OCI-LY1 (cell line): ENCODE data around the gene OSGIN1.

Source experiments
- H2AFZ ChIP-seq: fragments of 200-600 bp; sonication (generic), shearing (Covaris generic); 2 replicates; pipeline ENCODE4 v1.6.0; 2014; ENCODE audit warnings: antibody characterized with exemption, mild to moderate bottlenecking, low read length
- H3F3A ChIP-seq: fragments of 200-600 bp; sonication (generic), shearing (Covaris generic); 2 replicates; pipeline ENCODE4 v1.6.0; 2014; ENCODE audit warnings: mild to moderate bottlenecking, antibody characterized with exemption, low read length, moderate library complexity; ENCODE audit not compliant: insufficient read depth
- H3K27ac ChIP-seq: fragments of 200-600 bp; sonication (generic); 2 replicates; pipeline ENCODE4 v1.5.1; 2014; ENCODE audit warnings: low read length, mixed run types, mild to moderate bottlenecking, low read depth; ENCODE audit not compliant: poor library complexity, severe bottlenecking
- H3K27me3 ChIP-seq: fragments of 200-600 bp; sonication (generic); 2 replicates; pipeline ENCODE4 v1.6.0; 2014; ENCODE audit warnings: antibody characterized with exemption, mild to moderate bottlenecking, low read length, moderate library complexity; ENCODE audit not compliant: insufficient read depth
- H3K36me3 ChIP-seq: fragments of 200-600 bp; sonication (generic); 2 replicates; pipeline ENCODE4 v1.6.1; 2014; ENCODE audit warnings: mild to moderate bottlenecking, antibody characterized with exemption, low read length, moderate library complexity, mixed read lengths; ENCODE audit not compliant: insufficient read depth
- H3K4me1 ChIP-seq: fragments of 200-600 bp; sonication (generic); 2 replicates; pipeline ENCODE4 v1.5.1; 2014; ENCODE audit warnings: mild to moderate bottlenecking, low read length, moderate library complexity; ENCODE audit not compliant: insufficient read depth, severe bottlenecking
- H3K4me2 ChIP-seq: fragments of 200-600 bp; sonication (generic), shearing (Covaris generic); 2 replicates; pipeline ENCODE4 v1.6.1; 2014; ENCODE audit warnings: low read length
- H3K4me3 ChIP-seq: fragments of 200-600 bp; sonication (generic); 2 replicates; pipeline ENCODE4 v1.5.1; 2014; ENCODE audit warnings: low read length, low read depth, mild to moderate bottlenecking, mixed read lengths; ENCODE audit not compliant: poor library complexity, severe bottlenecking
- H3K79me2 ChIP-seq: fragments of 200-600 bp; shearing (Covaris generic); 2 replicates; pipeline ENCODE4 v1.6.1; 2016; ENCODE audit warnings: mixed run types, low read length, mixed read lengths; ENCODE audit not compliant: insufficient read depth
- H3K9ac ChIP-seq: fragments of 200-600 bp; sonication (generic), shearing (Covaris generic); 2 replicates; pipeline ENCODE4 v1.6.1; 2014; ENCODE audit warnings: mild to moderate bottlenecking, low read length, mixed read lengths
- H3K9me2 ChIP-seq: fragments of 200-600 bp; sonication (generic), shearing (Covaris generic); 2 replicates; pipeline ENCODE4 v1.6.1; 2014; ENCODE audit warnings: low read depth, mild to moderate bottlenecking, low read length, mixed read lengths
- H3K9me3 ChIP-seq: fragments of 200-600 bp; shearing (Covaris generic); 2 replicates; pipeline ENCODE4 v1.6.1; 2014; ENCODE audit warnings: low read length, mixed read lengths
- H4K20me1 ChIP-seq: fragments of 200-600 bp; sonication (generic), shearing (Covaris generic); 2 replicates; pipeline ENCODE4 v1.6.0; 2016; ENCODE audit warnings: mild to moderate bottlenecking, low read length; ENCODE audit not compliant: insufficient read depth
- CTCF ChIP-seq: fragments of 200-600 bp; sonication (generic), shearing (Covaris generic); IDR thresholded peaks from 2 replicates; pipeline ENCODE4 v1.5.1; 2017; ENCODE audit warnings: mild to moderate bottlenecking, antibody characterized with exemption, low read length, moderate library complexity, mixed read lengths
- EZH2 ChIP-seq: fragments of 200-600 bp; sonication (generic), shearing (Covaris generic); IDR thresholded peaks from 2 replicates; pipeline ENCODE4 v1.8.0; 2017; ENCODE audit warnings: borderline replicate concordance, mixed run types, mild to moderate bottlenecking, antibody characterized with exemption, low read length, moderate library complexity, mixed read lengths

The OSGIN1 gene

DNA sequence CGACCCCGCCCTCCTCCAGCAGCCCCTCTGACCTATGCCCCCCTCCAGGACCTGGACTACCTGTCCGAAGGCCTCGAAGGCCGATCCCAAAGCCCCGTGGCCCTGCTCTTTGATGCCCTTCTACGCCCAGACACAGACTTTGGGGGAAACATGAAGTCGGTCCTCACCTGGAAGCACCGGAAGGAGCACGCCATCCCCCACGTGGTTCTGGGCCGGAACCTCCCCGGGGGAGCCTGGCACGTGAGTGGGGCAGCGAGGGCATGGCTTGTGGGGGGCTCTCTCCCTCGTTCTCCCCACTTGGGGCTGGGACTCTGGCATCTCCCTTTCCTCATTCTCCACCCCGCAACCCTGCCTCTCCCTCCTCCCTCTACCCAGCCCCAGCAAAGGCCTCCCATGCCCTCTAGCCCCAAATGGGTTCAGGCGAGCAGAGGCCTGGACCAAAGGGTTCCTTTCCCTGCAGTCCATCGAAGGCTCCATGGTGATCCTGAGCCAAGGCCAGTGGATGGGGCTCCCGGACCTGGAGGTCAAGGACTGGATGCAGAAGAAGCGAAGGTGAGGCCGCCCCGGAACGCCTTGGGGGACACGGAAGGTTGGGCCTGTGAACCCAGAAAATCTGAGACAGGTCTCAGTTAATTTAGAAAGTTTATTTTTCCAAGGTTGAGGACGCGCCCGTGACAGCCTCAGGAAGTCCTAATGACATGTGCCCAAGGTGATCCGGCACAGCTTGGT is 7.6 kb downstream of the OSGIN1 start:
- H3K36me3 ChIP-seq = no peaks in the 10 kb centered on the region
- H3K27me3 ChIP-seq = peaks cover 13% of the 10 kb centered on the region; the same call in 1 of the 2 replicates
- no peak overlapping the region for H3K9ac ChIP-seq
- H3K79me2 ChIP-seq = no peaks in the 10 kb centered on the region
- H3K9me2 ChIP-seq = no peaks in the 10 kb centered on the region
- H3K4me2 ChIP-seq = no peak overlapping the region
- no peak for TF ChIP-seq CTCF
- no peak for TF ChIP-seq EZH2
- no peak overlapping the region for H3K27ac ChIP-seq
- H4K20me1 ChIP-seq = no peaks in the 10 kb centered on the region
- no peaks in the 10 kb centered on the region for H3F3A ChIP-seq
- H3K4me3 ChIP-seq = no peak overlapping the region
- no peaks in the 10 kb centered on the region for H3K4me1 ChIP-seq
- H3K9me3 ChIP-seq = no peaks in the 10 kb centered on the region
- no peak overlapping the region for H2AFZ ChIP-seq

DNA sequence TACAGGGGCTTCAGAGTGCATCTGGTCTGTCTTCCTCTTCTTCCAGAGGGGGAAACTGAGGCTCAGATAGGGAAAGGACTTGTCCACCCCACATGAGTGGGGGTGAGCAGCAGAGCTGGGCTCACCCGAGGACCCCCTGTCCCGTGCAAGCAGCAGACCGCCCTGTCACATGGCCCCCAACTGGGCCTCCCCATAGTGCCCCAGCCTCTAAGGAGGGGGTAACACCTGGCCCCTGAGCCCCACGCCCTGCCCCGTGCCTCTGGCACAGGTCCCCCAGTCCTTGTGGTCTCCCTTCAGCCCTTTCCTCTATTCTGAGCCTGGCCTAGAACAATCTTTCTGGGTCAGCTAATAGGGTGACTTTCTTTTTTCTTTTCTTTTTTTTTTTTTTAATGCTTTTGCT is 8.6 kb downstream of the OSGIN1 start:
- H3F3A ChIP-seq = no peaks in the 10 kb centered on the region
- H3K27me3 ChIP-seq = peaks cover 13% of the 10 kb centered on the region; the same call in 1 of the 2 replicates
- no peak overlapping the region for H3K27ac ChIP-seq
- TF ChIP-seq CTCF (no peak), EZH2 (no peak)
- H2AFZ ChIP-seq = no peak overlapping the region
- no peaks in the 10 kb centered on the region for H3K9me2 ChIP-seq
- no peaks in the 10 kb centered on the region for H4K20me1 ChIP-seq
- no peak overlapping the region for H3K9ac ChIP-seq
- H3K4me1 ChIP-seq = no peaks in the 10 kb centered on the region
- H3K79me2 ChIP-seq = no peaks in the 10 kb centered on the region
- no peaks in the 10 kb centered on the region for H3K9me3 ChIP-seq
- H3K36me3 ChIP-seq = no peaks in the 10 kb centered on the region
- no peak overlapping the region for H3K4me3 ChIP-seq
- H3K4me2 ChIP-seq = no peak overlapping the region

DNA sequence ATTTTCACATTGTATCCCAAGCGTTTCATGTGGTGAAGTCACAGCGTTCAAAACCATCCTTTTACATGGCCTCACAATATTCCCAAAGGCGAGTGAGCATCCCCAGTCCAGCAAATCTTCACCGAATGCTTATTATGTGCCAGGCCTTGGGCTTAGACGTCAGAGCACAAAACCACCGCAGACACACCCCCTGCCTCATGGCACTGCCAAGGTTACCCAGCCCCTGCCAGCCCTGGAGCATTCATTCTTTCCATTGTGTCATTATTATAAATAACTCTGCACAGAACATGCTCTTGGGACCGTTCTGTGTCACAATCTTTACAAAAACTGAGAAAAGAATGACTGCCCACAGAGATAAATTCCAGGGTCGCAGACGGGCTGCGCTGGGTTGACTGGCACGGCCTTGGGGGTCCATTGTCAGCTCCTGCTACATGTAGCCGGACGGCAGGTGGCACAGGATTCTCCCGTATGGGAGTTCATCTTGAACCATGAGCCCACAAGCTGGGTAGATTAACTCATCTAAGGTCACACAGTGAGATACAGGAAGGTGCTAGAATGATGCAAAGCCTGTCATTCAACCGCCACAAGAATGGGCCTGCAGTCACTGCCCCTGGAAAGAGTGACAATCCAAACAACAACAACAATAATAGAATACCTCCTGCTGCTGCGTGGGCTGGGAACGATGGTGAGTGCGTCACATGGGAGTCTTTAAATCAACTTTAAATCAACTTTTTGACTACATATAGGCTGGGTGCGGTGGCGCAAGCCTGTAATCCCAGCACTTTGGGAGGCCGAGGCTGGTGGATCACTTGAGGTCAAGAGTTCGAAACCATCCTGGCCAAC is 10.5 kb downstream of the OSGIN1 start:
- no peaks in the 10 kb centered on the region for H3K36me3 ChIP-seq
- H2AFZ ChIP-seq = no peak overlapping the region
- no peaks in the 10 kb centered on the region for H3K9me3 ChIP-seq
- H3K9me2 ChIP-seq = no peaks in the 10 kb centered on the region
- no peak overlapping the region for H3K4me2 ChIP-seq
- no peak overlapping the region for H3K9ac ChIP-seq
- H3F3A ChIP-seq = no peaks in the 10 kb centered on the region
- no peak overlapping the region for H3K4me3 ChIP-seq
- peaks cover 13% of the 10 kb centered on the region; the same call in 1 of the 2 replicates for H3K27me3 ChIP-seq
- H3K79me2 ChIP-seq = no peaks in the 10 kb centered on the region
- H4K20me1 ChIP-seq = no peaks in the 10 kb centered on the region
- TF ChIP-seq CTCF (no peak), EZH2 (no peak)
- no peaks in the 10 kb centered on the region for H3K4me1 ChIP-seq
- H3K27ac ChIP-seq = no peak overlapping the region
